Measurements from ENCODE around the gene SMARCE1. TPM values are rescaled to one million over a fixed set of nuclear protein-coding genes. Genes with fewer than 3 reads are reported as not detected.
"Not testable (repeated sequence)": the region's sequence is repeated elsewhere in the genome, so short reads cannot be mapped to it uniquely, and the experiment has no call there.

Gene SMARCE1
- total RNA-seq, 1 donor from 2014 or later: 123 TPM

DNA sequence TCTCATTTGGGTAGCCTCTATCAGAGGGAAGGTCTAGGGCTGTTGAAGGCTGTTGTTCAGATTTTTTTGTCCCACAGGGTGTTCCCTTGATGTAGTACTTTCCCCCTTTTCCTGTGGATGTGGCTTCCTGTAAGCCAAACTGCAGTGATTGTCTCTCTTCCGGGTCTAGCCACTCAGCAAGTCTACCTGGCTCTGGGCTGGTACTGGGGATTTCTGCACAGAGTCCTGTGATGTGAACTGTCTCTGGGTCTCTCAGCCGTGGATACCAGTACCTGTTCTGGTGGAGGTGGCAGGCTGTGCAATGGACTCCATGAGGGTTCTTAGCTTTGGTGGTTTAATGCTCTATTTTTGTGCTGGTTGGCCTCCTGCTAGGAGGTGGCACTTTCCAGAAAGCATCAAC lies 59.1 kb downstream of the SMARCE1 start:
- TF ChIP-seq, protein P1, sequence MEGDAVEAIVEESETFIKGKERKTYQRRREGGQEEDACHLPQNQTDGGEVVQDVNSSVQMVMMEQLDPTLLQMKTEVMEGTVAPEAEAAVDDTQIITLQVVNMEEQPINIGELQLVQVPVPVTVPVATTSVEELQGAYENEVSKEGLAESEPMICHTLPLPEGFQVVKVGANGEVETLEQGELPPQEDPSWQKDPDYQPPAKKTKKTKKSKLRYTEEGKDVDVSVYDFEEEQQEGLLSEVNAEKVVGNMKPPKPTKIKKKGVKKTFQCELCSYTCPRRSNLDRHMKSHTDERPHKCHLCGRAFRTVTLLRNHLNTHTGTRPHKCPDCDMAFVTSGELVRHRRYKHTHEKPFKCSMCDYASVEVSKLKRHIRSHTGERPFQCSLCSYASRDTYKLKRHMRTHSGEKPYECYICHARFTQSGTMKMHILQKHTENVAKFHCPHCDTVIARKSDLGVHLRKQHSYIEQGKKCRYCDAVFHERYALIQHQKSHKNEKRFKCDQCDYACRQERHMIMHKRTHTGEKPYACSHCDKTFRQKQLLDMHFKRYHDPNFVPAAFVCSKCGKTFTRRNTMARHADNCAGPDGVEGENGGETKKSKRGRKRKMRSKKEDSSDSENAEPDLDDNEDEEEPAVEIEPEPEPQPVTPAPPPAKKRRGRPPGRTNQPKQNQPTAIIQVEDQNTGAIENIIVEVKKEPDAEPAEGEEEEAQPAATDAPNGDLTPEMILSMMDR (conservative IDR thresholded peaks at IDR 0.05; ENCODE audit: low read depth, low read length): no peak
- no peak overlapping the region for H3K4me3 ChIP-seq (ENCODE audit: low read depth, low read length)
- no peak for DNase-seq (ENCODE audit: low read depth)

DNA sequence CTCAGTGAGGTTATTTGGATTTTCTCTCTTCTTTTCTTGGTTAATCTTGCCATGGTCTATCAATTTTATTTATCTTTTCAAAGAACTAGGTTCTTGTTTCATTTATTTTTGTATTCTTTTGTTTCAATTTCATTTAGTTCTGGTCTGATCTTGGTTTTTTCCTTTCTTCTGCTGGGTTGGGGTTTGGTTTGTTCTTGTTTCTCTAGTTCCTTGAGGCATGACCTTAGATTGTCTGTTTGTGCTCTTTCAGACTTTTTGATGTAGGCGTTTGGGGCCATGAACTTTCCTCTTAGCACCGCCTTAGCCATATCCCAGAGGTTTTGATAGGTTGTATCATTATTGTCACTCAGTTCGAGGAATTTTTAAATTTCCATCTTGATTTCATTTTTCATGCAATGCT lies 61.4 kb downstream of the SMARCE1 start:
- not testable (repeated sequence) for DNase-seq (ENCODE audit: low read depth); H3K4me3 ChIP-seq (ENCODE audit: low read depth, low read length)

DNA sequence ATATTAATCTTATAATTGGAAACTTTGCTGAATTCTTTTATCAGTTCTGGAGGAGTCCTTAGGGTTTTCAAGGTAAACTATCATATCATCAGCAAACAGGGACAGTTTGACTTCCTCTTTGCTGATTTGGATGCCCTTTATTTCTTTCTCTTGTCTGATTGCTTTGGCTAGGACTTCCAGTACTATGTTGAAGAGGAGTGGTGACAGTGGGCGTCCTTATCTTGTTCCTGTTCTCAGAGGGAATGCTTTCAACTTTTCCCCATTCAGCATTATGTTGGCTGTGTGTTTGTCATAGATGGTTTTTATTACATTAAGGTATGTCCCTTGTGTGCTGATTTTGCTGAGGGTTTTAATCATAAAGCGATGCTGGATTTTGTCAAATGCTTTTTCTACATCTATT lies 62.7 kb downstream of the SMARCE1 start:
- H3K4me3 ChIP-seq (ENCODE audit: low read depth, low read length); DNase-seq (ENCODE audit: low read depth): not testable (repeated sequence)

DNA sequence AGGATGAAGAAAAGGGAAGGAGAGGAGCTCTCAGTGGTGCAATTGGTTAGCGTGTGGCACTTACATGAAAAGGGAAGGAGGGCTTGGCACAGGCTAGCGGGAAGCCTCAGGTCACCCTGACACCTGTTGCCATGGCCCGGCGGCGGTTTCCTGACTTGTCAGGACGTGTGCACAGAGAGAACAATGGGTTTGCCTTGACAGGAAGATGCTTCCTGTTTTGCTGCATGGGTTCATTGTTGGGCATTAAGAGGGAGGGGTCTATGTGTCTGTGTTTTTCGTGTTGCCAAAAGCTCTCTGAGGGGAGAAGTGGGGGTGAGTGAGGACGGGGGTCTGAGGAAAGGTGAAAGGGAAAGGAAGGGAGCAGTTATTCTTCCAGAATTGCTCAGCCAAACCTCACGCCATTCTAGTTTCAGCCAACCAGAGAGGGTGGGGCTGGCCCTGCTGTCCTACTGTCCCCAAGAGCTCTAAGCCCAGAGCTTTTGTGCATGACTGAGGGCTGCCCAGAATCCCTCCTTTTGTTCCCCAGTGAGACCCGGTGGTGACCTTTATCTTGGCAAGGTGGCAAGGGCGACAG lies 65.2 kb downstream of the SMARCE1 start:
- no peak overlapping the region for H3K4me3 ChIP-seq (ENCODE audit: low read depth, low read length)
- DNase-seq (ENCODE audit: low read depth): no peak
- TF ChIP-seq, protein P1 (conservative IDR thresholded peaks at IDR 0.05; ENCODE audit: low read depth, low read length): no peak

DNA sequence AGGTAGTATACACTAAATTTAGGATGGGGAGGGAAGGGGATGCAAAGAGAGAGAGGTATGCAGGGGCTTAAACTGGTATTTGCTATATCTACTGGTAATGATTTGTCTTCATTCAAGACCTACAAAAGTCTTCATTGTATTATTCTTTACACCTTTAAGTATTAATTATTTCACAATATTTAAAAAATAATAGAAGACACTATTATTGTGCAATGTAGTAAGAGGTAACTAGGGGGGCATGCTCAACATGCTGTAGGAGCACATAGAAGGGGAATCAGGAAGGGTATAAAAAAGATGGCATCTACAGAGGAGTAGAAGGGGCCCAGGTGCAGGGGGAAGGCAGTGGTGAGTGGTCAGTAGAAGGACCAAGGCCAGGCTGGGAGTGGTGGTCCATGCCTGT lies 67.5 kb downstream of the SMARCE1 start:
- no peak overlapping the region for H3K4me3 ChIP-seq (ENCODE audit: low read depth, low read length)
- no peak for DNase-seq (ENCODE audit: low read depth)
- TF ChIP-seq, protein P1 (conservative IDR thresholded peaks at IDR 0.05; ENCODE audit: low read depth, low read length): no peak

DNA sequence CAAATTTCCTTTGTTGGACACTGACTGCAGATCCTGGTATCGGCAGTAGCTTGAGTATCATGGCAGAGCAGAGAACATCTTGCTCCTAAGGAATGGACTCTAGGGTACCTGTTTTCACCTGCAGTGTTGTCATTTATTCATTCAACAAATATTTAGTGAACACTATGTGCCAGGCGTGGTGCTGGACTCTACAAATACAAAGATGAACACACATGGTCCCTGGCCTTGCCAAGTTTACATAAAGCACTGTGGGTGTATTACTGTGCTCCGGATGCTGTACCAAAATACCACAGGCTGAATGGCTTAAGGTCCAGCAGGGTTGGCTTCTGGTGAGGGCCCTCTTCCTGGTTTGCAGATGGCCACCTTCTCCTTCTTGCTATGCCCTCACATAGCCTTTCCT lies 68.1 kb downstream of the SMARCE1 start:
- no peak overlapping the region for H3K4me3 ChIP-seq (ENCODE audit: low read depth, low read length)
- TF ChIP-seq, protein P1 (conservative IDR thresholded peaks at IDR 0.05; ENCODE audit: low read depth, low read length): no peak
- no peak for DNase-seq (ENCODE audit: low read depth)

DNA sequence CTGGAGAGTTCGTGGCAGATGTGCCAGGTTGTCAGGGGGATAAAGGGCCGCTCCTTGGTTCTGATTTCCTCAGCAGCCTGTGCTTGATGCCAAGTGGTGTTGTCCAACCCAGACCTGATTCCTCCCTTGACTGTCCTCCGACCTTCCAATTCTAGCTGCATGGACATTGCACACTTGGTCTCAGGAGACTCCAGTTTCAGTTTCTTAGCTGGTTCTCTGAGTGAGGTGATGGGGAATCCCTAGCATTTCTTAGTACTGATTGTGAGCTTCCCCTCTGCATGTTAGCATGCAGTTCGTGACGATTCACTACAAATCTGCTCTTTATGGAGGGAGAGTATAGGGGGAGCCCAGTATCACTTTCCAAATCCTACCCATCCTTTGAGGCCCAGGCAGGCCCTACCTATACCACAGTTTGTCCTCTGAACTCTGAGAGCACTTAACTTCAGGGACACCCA lies 70.0 kb downstream of the SMARCE1 start:
- TF ChIP-seq, protein P1 (conservative IDR thresholded peaks at IDR 0.05; ENCODE audit: low read depth, low read length): no peak
- no peak for DNase-seq (ENCODE audit: low read depth)
- no peak overlapping the region for H3K4me3 ChIP-seq (ENCODE audit: low read depth, low read length)

DNA sequence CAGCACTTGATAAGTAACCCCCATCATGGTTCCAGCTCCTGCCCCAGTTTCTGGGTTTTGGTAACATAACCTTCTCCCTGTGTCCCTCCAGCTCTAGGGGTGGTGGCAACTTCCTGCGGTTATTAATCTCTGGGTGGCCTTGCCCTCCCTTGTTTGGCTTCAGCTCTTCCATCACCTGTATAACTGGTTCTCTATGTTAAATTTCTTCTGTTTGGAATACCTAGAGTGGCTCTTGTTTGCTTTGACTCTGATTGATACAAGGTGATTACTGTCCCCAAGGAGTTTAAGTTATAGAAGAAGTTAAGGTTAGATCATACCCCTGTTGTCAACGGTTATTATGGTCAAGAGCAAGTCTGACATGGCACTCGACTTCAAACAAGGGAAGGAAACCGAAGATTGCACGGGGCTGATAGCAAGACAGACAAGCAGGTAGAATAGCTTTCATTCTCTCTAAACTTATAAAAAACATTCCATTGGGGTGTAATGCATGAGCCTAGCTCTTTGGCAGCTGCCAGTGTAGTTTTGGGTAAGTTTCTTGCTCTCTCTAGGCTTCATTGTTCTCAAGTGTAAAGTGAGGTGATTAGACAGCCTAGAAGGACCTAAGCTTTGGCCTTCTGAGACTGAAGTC lies 71.4 kb downstream of the SMARCE1 start:
- DNase-seq (ENCODE audit: low read depth): no peak
- TF ChIP-seq, protein P1 (conservative IDR thresholded peaks at IDR 0.05; ENCODE audit: low read depth, low read length): no peak

More for the DNA sequence above, 71.4 kb downstream of the SMARCE1 start:
- H3K4me3 ChIP-seq (ENCODE audit: low read depth, low read length): no peak overlapping the region

Data from epithelial cell of proximal tubule (primary cell).